K562 (cell line): ENCODE data around the gene PLEKHA6. TPM values are rescaled to one million over a fixed set of nuclear protein-coding genes. Genes with fewer than 3 reads are reported as not detected.

Experiments used
- BRCA1 ChIP-seq, 2 experiments: fragments of 450-650 bp in 1 of 2; sonication (generic) in 1 of 2; formaldehyde crosslinking in 1 of 2; IDR thresholded peaks; 2 replicates each; pipeline versions ENCODE4 v1.5.0 to v1.6.1; 2017 to 2020; ENCODE audit warnings: mild to moderate bottlenecking in 1 of 2, missing genetic modification reagents in 1 of 2
- CHD2 ChIP-seq: IDR thresholded peaks from 2 replicates; pipeline ENCODE4 v1.6.1; 2011; ENCODE audit warnings: low read depth, low read length
- CREM ChIP-seq: IDR thresholded peaks from 2 replicates; pipeline ENCODE4 v1.6.1; 2014; ENCODE audit warnings: antibody characterized with exemption, low read depth
- CTBP1 ChIP-seq: fragments of 450-650 bp; IDR thresholded peaks from 2 replicates; pipeline ENCODE4 v1.6.1; 2016; ENCODE audit warnings: borderline replicate concordance
- DMBX1 ChIP-seq: fragments of 250-450 bp; sonication (Bioruptor Pico); IDR thresholded peaks from 2 replicates; pipeline ENCODE4 v1.8.0; 2022; ENCODE audit warnings: inconsistent platforms, mild to moderate bottlenecking, moderate library complexity, borderline replicate concordance
- ELF2 ChIP-seq: fragments of 250-450 bp; sonication (Bioruptor Pico); IDR thresholded peaks from 2 replicates; pipeline ENCODE4 v1.5.0; 2021; ENCODE audit warnings: mild to moderate bottlenecking
- ETS1 ChIP-seq: conservative IDR thresholded peaks from 2 replicates; pipeline ENCODE4 v1.6.1; 2011; ENCODE audit warnings: low read depth, mild to moderate bottlenecking, low read length; ENCODE audit not compliant: control insufficient read depth
- RBM25 ChIP-seq: fragments of 200-400 bp; formaldehyde crosslinking; IDR thresholded peaks from 2 replicates; pipeline ENCODE4 v1.6.1; 2018; ENCODE audit warnings: low read length, low read depth, moderate library complexity; ENCODE audit not compliant: severe bottlenecking
- RHOXF2B ChIP-seq: fragments of 250-450 bp; sonication (Bioruptor Pico); conservative IDR thresholded peaks from 2 replicates; pipeline ENCODE4 v1.5.1; 2021
- THRA ChIP-seq: fragments of 450-650 bp; IDR thresholded peaks from 2 replicates; pipeline ENCODE4 v1.6.1; 2017; ENCODE audit warnings: mild to moderate bottlenecking, moderate library complexity
- ZNF407 ChIP-seq: fragments of 450-650 bp; IDR thresholded peaks from 2 replicates; pipeline ENCODE4 v1.6.1; 2016; ENCODE audit warnings: low read depth
- polyA plus RNA-seq, 8 experiments: library from polyadenylated mRNA; depleted of rRNA in 4 of 8; stranded (reverse) in 5 of 8; unstranded in 3 of 8; fragments of >200 nt; fragmentation: Nextera tagmentation in 2 of 8; fragmentation: Illumina TruSeq in 1 of 8; extraction: Ambion mirVana in 2 of 8; extraction: Trizol in 1 of 8; gene quantifications; 2 replicates each; pipeline versions ENCODE4 v1.2.1 to v1.2.3, GENCODE V29; 2011 to 2014; ENCODE audit warnings: inconsistent platforms in 1 of 8, missing spikeins in 1 of 8
- total RNA-seq, 7 experiments: library from RNA; depleted of rRNA in 6 of 7; stranded (reverse); fragments of >200 nt in 6 of 7; fragmentation: Illumina TruSeq in 2 of 7; extraction: Trizol in 2 of 7; gene quantifications; 2 replicates each; pipeline versions ENCODE4 v1.2.1 to v1.2.3, GENCODE V29; 2011 to 2021; ENCODE audit warnings: low replicate concordance in 1 of 7
- TF ChIP-seq, protein P1 (sequence below): fragments of 250-450 bp; sonication (Bioruptor Pico); IDR thresholded peaks from 2 replicates; pipeline ENCODE4 v1.4.0; 2020; ENCODE audit warnings: borderline replicate concordance

The PLEKHA6 gene
- total and polyA plus RNA-seq, 9 of the 15 experiments (the other 6 are each of a cell fraction or from before 2014, with no cell fraction given): under 0.01 to 0.33 (median 0.01) TPM; not detected in 4

GRCh38 chr1:204171751-204172178 is 188.0 kb downstream of the PLEKHA6 start (continued):
- TF ChIP-seq, protein P1, sequence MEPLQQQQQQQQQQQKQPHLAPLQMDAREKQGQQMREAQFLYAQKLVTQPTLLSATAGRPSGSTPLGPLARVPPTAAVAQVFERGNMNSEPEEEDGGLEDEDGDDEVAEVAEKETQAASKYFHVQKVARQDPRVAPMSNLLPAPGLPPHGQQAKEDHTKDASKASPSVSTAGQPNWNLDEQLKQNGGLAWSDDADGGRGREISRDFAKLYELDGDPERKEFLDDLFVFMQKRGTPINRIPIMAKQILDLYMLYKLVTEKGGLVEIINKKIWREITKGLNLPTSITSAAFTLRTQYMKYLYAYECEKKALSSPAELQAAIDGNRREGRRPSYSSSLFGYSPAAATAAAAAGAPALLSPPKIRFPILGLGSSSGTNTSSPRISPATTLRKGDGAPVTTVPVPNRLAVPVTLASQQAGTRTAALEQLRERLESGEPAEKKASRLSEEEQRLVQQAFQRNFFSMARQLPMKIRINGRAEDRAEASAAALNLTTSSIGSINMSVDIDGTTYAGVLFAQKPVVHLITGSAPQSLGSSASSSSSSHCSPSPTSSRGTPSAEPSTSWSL (CRISPR knock-in tag): 0 out of 2 replicates have a peak, but pooled peaks have one; percentile 13
- TF ChIP-seq CHD2 (no peak), THRA (no peak), ELF2 (CRISPR knock-in tag) (0 out of 2 replicates have a peak, but pooled peaks have one; percentile 21), DMBX1 (CRISPR knock-in tag) (peak; percentile 91; the same call in 1 of the 2 replicates), ETS1 (no peak), CREM (no peak), ZNF407 (no peak), CTBP1 (no peak), RHOXF2B (0 out of 2 replicates have a peak, but pooled peaks have one; percentile 41), RBM25 (no peak), BRCA1 (IDR thresholded peaks at IDR 0.05) (no peak), BRCA1 (CRISPR knock-in tag; IDR thresholded peaks at IDR 0.05) (no peak)
